T-helper 1 cell treated with Interleukin-12 subunit alpha and Interleukin-12 subunit beta and Interleukin-4 antibody, amounts not matched to agents 30 ng/mL and 1 ng/mL, for 36 hours (primary cell): ENCODE data around the gene PCLAF. TPM values are rescaled to one million over a fixed set of nuclear protein-coding genes. Genes with fewer than 3 reads are reported as not detected.
"Not testable (repeated sequence)": the region's sequence is repeated elsewhere in the genome, so short reads cannot be mapped to it uniquely, and the experiment has no call there.

ENCODE experiments used
- intact Hi-C: fragments of 100-400 bp; cut with micrococcal nuclease; formaldehyde crosslinking; loops from one replicate; pipeline ENCODE4 v1.15.1; 2024
- total RNA-seq: library from RNA; stranded (reverse); gene quantifications from 2 replicates; pipeline ENCODE4 v1.2.3, GENCODE V29; 2022

PCLAF gene
- total RNA-seq, 1 donor from 2014 or later = 68.1 TPM

- intact Hi-C loops = not testable (repeated sequence)
Measured at GRCh38 chr15:64326975-64327374, 54.3 kb downstream of the PCLAF start.

DNA sequence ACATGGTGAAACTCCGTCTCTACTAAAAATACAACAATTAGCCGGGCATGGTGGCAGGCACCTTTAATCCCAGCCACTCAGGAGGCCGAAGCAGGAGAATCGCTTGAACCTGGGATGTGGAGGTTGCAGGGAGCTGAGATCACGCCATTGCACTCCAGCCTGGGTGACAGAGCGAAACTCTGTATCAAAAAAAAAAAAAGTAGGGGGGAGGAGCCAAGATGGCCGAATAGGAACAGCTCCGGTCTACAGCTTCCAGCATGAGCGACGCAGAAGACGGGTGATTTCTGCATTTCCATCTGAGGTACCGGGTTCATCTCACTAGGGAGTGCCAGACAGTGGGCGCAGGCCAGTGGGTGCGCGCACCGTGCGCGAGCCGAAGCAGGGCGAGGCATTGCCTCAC, 54.8 kb downstream of the PCLAF start:
- intact Hi-C loops = not testable (repeated sequence)

GRCh38 chr15:64324165-64324877, 56.9 kb downstream of the PCLAF start:
- intact Hi-C loops = loop anchor here (2.0 kb wide), 1 partner anchor 14 kb away; no protein-coding TSS in a partner anchor

DNA sequence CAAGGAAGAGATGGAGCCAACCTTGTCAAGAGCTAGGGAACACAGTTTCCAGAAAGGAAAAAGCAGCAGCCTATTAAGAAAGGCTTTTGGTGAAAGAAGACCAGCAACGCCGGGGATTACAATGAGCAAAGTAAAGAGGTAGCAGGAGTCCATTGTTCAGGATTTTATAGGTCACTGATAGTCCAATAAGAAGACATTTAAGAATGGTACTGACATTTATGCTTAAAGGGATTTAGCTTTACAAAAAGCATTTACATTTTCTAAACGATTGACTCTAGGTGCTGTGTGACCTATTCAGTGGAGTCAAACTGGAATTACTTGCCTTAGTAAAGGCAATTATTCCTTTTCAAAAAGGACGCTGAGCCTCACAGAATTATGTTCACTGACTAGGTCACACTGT, 66.0 kb downstream of the PCLAF start:
- intact Hi-C loops = no loop called here

GRCh38 chr15:64314456-64314855, 66.8 kb downstream of the PCLAF start:
- intact Hi-C loops = no loop called here

Other genes with a start within 250 kb of the PCLAF start
- gene SNX22, start 229.7 kb downstream of the PCLAF start, total RNA-seq = 0.37 and 0.51 TPM in 2 replicates
- 541 and 558 TPM in 2 replicates for gene PPIB, start 218.4 kb downstream of the PCLAF start, total RNA-seq
- gene CSNK1G1, start 25.3 kb downstream of the PCLAF start, total RNA-seq = 30.1 and 32.8 TPM in 2 replicates
- gene TRIP4, start 6.4 kb upstream of the PCLAF start, total RNA-seq = 32.0 and 32.8 TPM in 2 replicates
- 45.0 and 45.8 TPM in 2 replicates for gene ZNF609, start 79.1 kb upstream of the PCLAF start, total RNA-seq